GM13976 (cell line): ENCODE results near the gene CLSTN1.
A peak's percentile ranks its signal among the peaks of the same experiment; 100 is the strongest.

Experiments
- DNase-seq: peaks from one replicate; pipeline ENCODE4 v3.0.0; 2012; ENCODE audit warnings: low spot score
- in situ Hi-C: fragments of 300-500 bp; cut with MboI; formaldehyde crosslinking; loops from one replicate; pipeline ENCODE4 v1.12.0; 2022; ENCODE audit warnings: low sequenced_read_pairs, mixed read lengths, inconsistent platforms; ENCODE audit not compliant: unreplicated experiment
- TF ChIP-seq, protein P1 (sequence below): IDR thresholded peaks from 2 replicates; pipeline ENCODE4 v1.5.1; 2012; ENCODE audit warnings: borderline replicate concordance, mild to moderate bottlenecking; ENCODE audit not compliant: insufficient read depth; ENCODE audit errors: extremely low read depth, missing control alignments, control extremely low read depth

Gene CLSTN1

GRCh38 chr1:9731051-9731537 is 92.7 kb downstream of the CLSTN1 start:
- peak; percentile 36 for DNase-seq
- TF ChIP-seq, protein P1, sequence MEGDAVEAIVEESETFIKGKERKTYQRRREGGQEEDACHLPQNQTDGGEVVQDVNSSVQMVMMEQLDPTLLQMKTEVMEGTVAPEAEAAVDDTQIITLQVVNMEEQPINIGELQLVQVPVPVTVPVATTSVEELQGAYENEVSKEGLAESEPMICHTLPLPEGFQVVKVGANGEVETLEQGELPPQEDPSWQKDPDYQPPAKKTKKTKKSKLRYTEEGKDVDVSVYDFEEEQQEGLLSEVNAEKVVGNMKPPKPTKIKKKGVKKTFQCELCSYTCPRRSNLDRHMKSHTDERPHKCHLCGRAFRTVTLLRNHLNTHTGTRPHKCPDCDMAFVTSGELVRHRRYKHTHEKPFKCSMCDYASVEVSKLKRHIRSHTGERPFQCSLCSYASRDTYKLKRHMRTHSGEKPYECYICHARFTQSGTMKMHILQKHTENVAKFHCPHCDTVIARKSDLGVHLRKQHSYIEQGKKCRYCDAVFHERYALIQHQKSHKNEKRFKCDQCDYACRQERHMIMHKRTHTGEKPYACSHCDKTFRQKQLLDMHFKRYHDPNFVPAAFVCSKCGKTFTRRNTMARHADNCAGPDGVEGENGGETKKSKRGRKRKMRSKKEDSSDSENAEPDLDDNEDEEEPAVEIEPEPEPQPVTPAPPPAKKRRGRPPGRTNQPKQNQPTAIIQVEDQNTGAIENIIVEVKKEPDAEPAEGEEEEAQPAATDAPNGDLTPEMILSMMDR: no peak
- in situ Hi-C loops: no loop called here

- TF ChIP-seq, protein P1: no peak
- DNase-seq: peak; percentile 43
- in situ Hi-C loops: no loop called here
Observed at GRCh38 chr1:9730096-9730901, 93.5 kb downstream of the CLSTN1 start.

- in situ Hi-C loops: no loop called here
- TF ChIP-seq, protein P1: no peak
- DNase-seq: no peak
Observed at GRCh38 chr1:9729523-9729922, 94.2 kb downstream of the CLSTN1 start.

DNA sequence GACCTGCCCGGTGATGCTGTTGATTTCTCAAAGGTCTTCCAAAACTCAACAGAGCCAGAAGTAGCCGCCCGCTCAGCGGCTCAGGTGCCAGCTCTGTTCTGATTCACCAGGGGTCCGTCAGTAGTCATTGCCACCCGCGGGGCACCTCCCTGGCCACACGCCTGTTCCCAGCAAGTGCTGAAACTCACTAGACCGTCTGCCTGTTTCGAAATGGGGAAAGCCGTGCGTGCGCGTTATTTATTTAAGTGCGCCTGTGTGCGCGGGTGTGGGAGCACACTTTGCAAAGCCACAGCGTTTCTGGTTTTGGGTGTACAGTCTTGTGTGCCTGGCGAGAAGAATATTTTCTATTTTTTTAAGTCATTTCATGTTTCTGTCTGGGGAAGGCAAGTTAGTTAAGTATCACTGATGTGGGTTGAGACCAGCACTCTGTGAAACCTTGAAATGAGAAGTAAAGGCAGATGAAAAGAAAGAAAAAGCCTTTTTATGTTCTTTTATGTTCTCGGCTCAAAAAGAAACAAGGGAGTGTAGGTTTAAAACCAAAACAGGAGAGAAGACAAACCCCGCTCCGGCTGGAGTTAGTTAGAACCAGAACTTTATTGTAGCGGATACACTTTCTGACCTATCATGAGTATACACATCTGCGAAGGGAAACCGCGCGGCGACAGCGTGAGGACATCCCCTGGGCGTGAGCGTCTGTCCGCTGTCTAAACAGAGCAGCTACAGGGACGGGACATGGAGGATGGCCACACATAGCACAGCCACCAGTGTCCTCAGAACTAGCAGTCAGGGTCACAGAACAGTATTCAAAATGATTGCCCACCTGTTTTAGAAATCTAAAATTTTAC is 95.1 kb downstream of the CLSTN1 start:
- no peak for DNase-seq
- in situ Hi-C loops: no loop called here
- TF ChIP-seq, protein P1: no peak

- in situ Hi-C loops: no loop called here
- DNase-seq: no peak
- TF ChIP-seq, protein P1: no peak
Observed at GRCh38 chr1:9726905-9727595, 96.7 kb downstream of the CLSTN1 start.

DNA sequence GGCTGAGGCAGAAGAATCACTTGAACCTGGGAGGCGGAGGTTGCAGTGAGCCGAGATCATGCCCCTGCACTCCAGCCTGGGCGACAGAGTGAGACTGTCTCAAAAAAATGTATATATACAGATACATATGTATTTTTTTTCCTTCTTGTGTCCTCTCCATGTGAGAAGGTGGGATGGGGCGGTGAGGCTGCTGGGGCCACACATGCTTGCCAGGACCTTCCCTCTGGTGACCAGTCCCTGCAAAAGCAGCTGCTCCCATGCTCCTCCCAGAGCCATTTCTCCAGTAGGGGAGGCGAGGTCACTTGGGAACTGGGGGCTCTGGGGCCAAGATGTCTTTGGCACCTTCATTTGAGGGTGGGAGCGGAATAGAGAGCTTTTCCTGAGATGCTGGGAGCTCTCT is 97.4 kb downstream of the CLSTN1 start:
- DNase-seq: no peak
- in situ Hi-C loops: no loop called here
- TF ChIP-seq, protein P1: no peak
